GM19239 (cell line): Measurements from ENCODE around the gene OGFOD3.
A peak's percentile ranks its signal among the peaks of the same experiment; 100 is the strongest.

Experiments used
- DNase-seq: peaks from one replicate; pipeline ENCODE4 v3.0.0; 2011; ENCODE audit warnings: low spot score; ENCODE audit not compliant: insufficient read length
- FAIRE-seq: peaks from 2 replicates; lab custom pipeline; 2011; peaks lifted over from hg19 to GRCh38; lab: Jason Lieb, UNC

Gene OGFOD3

GRCh38 chr17:82449131-82449882 lies 30.9 kb upstream of the OGFOD3 start:
- peak; percentile 93 for FAIRE-seq

GRCh38 chr17:82447876-82448275 lies 29.5 kb upstream of the OGFOD3 start:
- no peak for DNase-seq
- FAIRE-seq = no peak

More at GRCh38 chr17:82449131-82449882, 30.9 kb upstream of the OGFOD3 start:
- no peak for DNase-seq

- DNase-seq (no peak), FAIRE-seq (no peak)
These were observed 28.3 kb upstream of the OGFOD3 start for GRCh38 chr17:82446649-82447048.

GRCh38 chr17:82446124-82446523 lies 27.7 kb upstream of the OGFOD3 start:
- DNase-seq = no peak
- no peak for FAIRE-seq

- DNase-seq = no peak
- FAIRE-seq = no peak
These were observed 27.2 kb upstream of the OGFOD3 start for GRCh38 chr17:82445542-82445941.

- no peak for DNase-seq
- no peak for FAIRE-seq
These were observed 26.6 kb upstream of the OGFOD3 start for GRCh38 chr17:82444941-82445521.

- no peak for DNase-seq
- FAIRE-seq = no peak
These were observed 26.0 kb upstream of the OGFOD3 start for GRCh38 chr17:82444284-82444893.

GRCh38 chr17:82443465-82444283 lies 25.3 kb upstream of the OGFOD3 start:
- FAIRE-seq (no peak), DNase-seq (no peak)

- no peak for DNase-seq
- no peak for FAIRE-seq
These were observed 24.5 kb upstream of the OGFOD3 start for GRCh38 chr17:82442643-82443464.

- DNase-seq (no peak), FAIRE-seq (no peak)
These were observed 23.5 kb upstream of the OGFOD3 start for GRCh38 chr17:82441691-82442487.

GRCh38 chr17:82440991-82441627 lies 22.7 kb upstream of the OGFOD3 start:
- FAIRE-seq (no peak), DNase-seq (no peak)

- no peak for DNase-seq
- FAIRE-seq = no peak
These were observed 22.1 kb upstream of the OGFOD3 start for GRCh38 chr17:82440469-82440981.

GRCh38 chr17:82439829-82440365 lies 21.5 kb upstream of the OGFOD3 start:
- DNase-seq = no peak
- no peak for FAIRE-seq

GRCh38 chr17:82439194-82439828 lies 20.9 kb upstream of the OGFOD3 start:
- DNase-seq = no peak
- no peak for FAIRE-seq

- DNase-seq = no peak
- no peak for FAIRE-seq
These were observed 20.2 kb upstream of the OGFOD3 start for GRCh38 chr17:82438401-82439193.

- FAIRE-seq = no peak
- DNase-seq = no peak
These were observed 18.9 kb upstream of the OGFOD3 start for GRCh38 chr17:82437325-82437668.
